Right cardiac atrium (tissue), 5 donors: ENCODE results near the gene TNFRSF1B. TPM values are rescaled to one million over a fixed set of nuclear protein-coding genes. Genes with fewer than 3 reads are reported as not detected.

Experiments used
- ATAC-seq, 2 donors: fragments of 200-7000 bp; cut with Tn5 transposase; one replicate each; pipeline versions ENCODE4 v1.8.0 to v1.9.1; 2020; ENCODE audit warnings: moderate library complexity in 2 of 2, mild to moderate bottlenecking in 1 of 2
- DNase-seq, 3 donors: peaks; one replicate each; pipeline ENCODE4 v3.0.0-alpha.2; 2020
- H3K27ac ChIP-seq: one replicate; pipeline ENCODE4 v1.5.1; 2013; ENCODE audit warnings: mild to moderate bottlenecking, low read length, control low read depth, moderate library complexity
- H3K27me3 ChIP-seq: one replicate; pipeline ENCODE4 v1.6.1; 2013; ENCODE audit not compliant: control insufficient read depth, insufficient read depth
- H3K4me1 ChIP-seq: one replicate; pipeline ENCODE4 v1.6.1; 2013; ENCODE audit warnings: low read length; ENCODE audit not compliant: control insufficient read depth, insufficient read depth
- H3K4me3 ChIP-seq: one replicate; pipeline ENCODE4 v1.5.1; 2013; ENCODE audit warnings: low read length, control low read depth
- H3K9me3 ChIP-seq: one replicate; pipeline ENCODE4 v1.6.1; 2013; ENCODE audit warnings: low read length; ENCODE audit not compliant: control insufficient read depth
- WGBS: extraction: QIAGEN DNeasy Blood & Tissue Kit; methylation state at CpG from one replicate; pipeline ENCODE4 v1.1.7; 2013; 5-methylcytosine and 5-hydroxymethylcytosine counted together
- intact Hi-C, 4 donors: fragments of 100-400 bp; cut with DNase I; formaldehyde crosslinking; loops; one replicate each; pipeline versions ENCODE4 v1.11.0 to v1.14.0; 2022 to 2023
- polyA plus RNA-seq: library from polyadenylated mRNA; stranded (reverse); fragments of 200-250 nt; gene quantifications from one replicate; pipeline ENCODE4 v1.2.3, GENCODE V29; 2013
- total RNA-seq, 4 donors: library from RNA; stranded (reverse); fragmentation: NEBNext Ultra II Directional; extraction: Animal tissue kit (Norgen Biotek cat#: 25700); gene quantifications; one replicate each; pipeline ENCODE4 v1.2.1, GENCODE V29; 2021
- donor health status: healthy with polysubstance abuse.
- donor health status: DM: no; HTN: yes; CAD: no.
- donor health status: DM: no; HTN: no; CAD: no.
- donor health status: DM: no; HTN: yes; CAD: no; lungs with severe emphysema.
- donor health status: DM: yes; HTN: yes; CAD: no.

The TNFRSF1B gene
- total and polyA plus RNA-seq, 5 donors: 11.6 to 25.4 (median 18.5) TPM

DNA sequence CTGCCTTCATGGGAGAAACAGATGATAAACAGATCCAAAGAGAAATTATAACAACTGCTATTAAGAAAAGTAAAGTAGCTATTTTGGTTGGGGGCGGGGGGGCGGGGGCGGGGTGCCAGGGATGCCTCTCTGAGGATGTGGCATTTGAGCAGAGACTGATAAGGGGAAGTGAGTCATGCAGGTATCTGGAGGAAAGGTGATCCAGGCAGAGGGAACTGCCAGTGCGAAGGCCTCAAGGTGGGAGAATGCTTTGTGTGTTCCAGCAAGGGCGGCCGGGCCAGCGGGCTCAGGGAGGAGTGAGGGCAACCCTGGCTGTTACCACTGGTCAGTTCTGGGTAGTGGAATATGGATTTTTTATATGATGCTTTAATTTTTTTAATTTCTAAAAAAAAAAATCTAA, 7.0 kb upstream of the TNFRSF1B start:
- 87% methylated on average over 7 of the region's 7 CpGs for WGBS
- intact Hi-C loops: no loop called here
- no peak overlapping the region for H3K27ac ChIP-seq
- H3K27me3 ChIP-seq: no peaks in the 10 kb centered on the region
- DNase-seq (peak in 2 of 3 donors; percentile 30 to 50), ATAC-seq (no peak)
- no peak overlapping the region for H3K4me3 ChIP-seq
- peaks cover 15% of the 10 kb centered on the region for H3K4me1 ChIP-seq
- no peaks in the 10 kb centered on the region for H3K9me3 ChIP-seq

DNA sequence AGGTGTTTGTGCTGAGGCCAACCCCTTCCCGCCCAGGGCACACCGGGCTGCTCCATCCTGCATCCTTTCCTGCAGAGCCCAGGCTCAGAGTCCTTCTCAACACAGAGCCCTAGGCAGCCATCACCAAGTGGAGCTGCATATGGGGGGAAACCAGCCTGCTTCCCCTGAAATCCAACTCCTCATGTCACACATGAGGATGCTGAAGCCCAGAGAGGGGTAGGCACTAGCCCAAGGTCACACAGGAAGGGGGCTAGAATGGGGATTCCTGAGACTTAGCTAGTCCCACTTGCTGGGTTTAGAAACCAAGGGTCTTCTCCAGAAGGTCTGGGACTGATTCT, 5.5 kb upstream of the TNFRSF1B start:
- H3K9me3 ChIP-seq: no peaks in the 10 kb centered on the region
- ATAC-seq (peak in 1 of 2 donors; percentile 3), DNase-seq (peak in 2 of 3 donors; percentile 37 to 45)
- no peaks in the 10 kb centered on the region for H3K27me3 ChIP-seq
- no peak overlapping the region for H3K4me3 ChIP-seq
- intact Hi-C loops: no loop called here
- 76% methylated on average over 2 of the region's 2 CpGs for WGBS
- H3K4me1 ChIP-seq: peaks cover 15% of the 10 kb centered on the region
- H3K27ac ChIP-seq: peak overlapping the region; percentile 50

DNA sequence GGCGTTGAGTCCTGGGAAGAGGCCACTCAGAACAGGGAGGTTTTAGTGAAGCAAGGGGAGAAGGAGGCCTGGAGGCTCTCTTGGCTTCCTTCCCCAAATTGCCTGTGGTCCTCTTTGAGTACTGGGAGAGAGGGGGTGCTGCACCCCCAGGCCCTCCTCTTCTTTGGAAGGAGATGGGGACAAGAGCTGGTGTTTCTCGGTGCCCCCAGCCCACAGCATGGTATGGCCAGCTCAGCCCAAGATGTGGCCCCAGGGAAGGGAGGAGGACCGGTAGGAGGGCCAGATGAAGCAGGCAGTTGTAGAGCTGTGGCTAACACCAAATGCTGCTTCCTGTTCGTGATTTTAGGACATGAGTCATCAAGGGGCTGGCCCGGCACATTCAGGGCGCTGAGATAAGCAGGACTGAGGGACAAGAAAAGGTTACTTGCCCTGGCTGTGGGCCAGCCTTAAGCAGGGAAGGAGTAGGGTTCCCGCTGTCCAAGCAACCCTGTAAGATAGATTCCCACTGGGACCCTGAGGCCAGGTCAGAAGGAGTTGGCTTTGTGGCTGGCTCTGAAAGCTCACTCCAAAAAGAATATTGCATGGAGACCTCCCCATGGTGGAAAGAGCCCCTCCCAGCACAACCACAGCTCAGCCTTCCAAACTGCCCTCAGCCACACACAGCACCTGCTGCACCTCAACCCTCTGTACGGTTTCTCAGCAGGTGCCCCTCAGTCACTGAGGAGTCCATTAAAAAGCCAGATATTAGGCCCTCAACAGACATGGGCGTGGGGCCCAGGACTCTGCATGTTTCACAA, 4.9 kb upstream of the TNFRSF1B start:
- Histone ChIP-seq H3K27ac (peak overlapping the region; percentile 63), H3K4me1 (peaks cover 15% of the 10 kb centered on the region), H3K27me3 (no peaks in the 10 kb centered on the region), H3K9me3 (no peaks in the 10 kb centered on the region), H3K4me3 (no peak overlapping the region)
- intact Hi-C loops: no loop called here
- ATAC-seq: peak; percentile 93 to 96
- 16% methylated on average over 9 of the region's 9 CpGs for WGBS
- DNase-seq: peak; percentile 96 to 98 (median 96)

DNA sequence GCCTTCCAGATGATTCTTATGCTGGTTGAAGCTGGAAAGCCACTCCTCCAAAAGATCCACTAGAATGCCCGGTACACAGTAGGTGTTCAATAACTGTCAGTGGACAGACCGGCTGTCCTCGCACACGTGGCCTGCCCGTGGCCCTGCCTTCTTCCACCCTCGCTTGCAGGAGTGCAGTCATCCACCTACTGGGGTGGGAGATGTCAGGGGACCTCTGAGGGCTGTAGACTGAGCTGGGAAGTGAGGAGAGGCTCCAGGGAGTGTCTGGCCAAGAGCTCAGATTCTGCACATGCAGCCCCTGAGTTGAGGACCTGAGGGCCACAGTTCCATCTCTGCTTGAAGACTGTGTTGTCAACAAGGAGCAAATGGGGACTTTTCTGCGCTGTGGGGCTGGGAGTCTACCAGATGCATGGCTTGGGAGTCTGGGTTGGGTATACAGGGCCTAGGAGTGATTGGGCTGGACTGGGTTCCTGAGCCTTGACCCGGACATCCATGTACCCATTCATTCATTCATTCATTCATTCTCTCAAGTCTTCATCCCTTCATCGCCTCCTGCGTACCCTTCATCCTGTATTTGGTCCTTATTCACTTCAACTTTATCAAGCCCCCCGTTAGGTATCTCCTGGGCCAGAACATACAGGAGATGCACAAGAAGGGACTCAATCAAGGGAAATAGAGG, 4.2 kb upstream of the TNFRSF1B start:
- peaks cover 15% of the 10 kb centered on the region for H3K4me1 ChIP-seq
- no peak overlapping the region for H3K4me3 ChIP-seq
- H3K27ac ChIP-seq: peak overlapping the region; percentile 63
- peak in 1 of 3 donors; percentile 6 for DNase-seq
- no peaks in the 10 kb centered on the region for H3K9me3 ChIP-seq
- no peak for ATAC-seq
- intact Hi-C loops: no loop called here
- H3K27me3 ChIP-seq: no peaks in the 10 kb centered on the region
- WGBS: 87% methylated on average over 11 of the region's 11 CpGs

DNA sequence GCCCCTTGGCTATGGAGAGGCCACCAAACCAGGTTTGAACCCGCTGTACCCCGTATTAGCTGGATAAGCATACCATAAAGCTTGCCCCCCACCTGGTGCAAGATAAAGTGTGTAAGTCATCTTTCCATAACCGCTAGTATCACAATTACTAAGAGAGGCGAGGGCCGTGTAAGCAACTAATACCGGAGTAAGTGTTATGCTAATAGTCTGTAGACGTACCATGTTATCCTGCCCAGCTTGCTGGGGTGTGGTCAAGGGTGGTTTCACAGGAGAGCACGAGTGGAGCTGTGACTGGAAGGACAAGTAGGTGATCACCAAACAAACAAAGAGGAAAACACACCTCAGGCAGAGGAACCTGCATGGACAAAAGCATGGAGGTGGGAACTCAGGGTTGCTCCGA, 3.6 kb upstream of the TNFRSF1B start:
- peaks cover 15% of the 10 kb centered on the region for H3K4me1 ChIP-seq
- no peak overlapping the region for H3K4me3 ChIP-seq
- intact Hi-C loops: no loop called here
- peak in 1 of 3 donors; percentile 40 for DNase-seq
- no peak overlapping the region for H3K27ac ChIP-seq
- H3K27me3 ChIP-seq: no peaks in the 10 kb centered on the region
- H3K9me3 ChIP-seq: no peaks in the 10 kb centered on the region
- WGBS: 93% methylated on average over 9 of the region's 9 CpGs
- ATAC-seq: no peak

DNA sequence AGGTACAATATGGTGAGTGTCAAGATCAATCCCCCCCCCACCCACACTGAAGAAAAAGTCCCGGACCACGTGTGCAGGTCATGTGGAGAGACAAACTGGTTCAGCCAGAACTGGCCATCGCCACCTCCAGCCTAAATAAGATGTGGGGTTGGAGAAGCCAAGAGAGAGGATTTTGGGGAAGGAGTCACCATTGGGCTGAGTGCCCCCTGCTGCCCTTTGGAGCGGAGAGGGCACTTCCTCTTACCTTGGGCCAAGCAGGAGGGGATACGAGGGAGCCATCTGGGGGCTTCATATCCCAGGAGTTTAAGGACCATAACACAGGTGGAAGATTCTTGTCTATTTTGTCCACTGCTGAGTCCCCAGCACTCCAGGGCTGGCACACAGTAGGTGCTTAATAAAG, 2.6 kb upstream of the TNFRSF1B start:
- Histone ChIP-seq H3K9me3 (no peaks in the 10 kb centered on the region), H3K4me1 (peaks cover 15% of the 10 kb centered on the region), H3K4me3 (no peak overlapping the region), H3K27ac (no peak overlapping the region), H3K27me3 (no peaks in the 10 kb centered on the region)
- DNase-seq: peak in 1 of 3 donors; percentile 39
- ATAC-seq: no peak
- WGBS: 87% methylated on average over 5 of the region's 5 CpGs
- intact Hi-C loops: no loop called here

DNA sequence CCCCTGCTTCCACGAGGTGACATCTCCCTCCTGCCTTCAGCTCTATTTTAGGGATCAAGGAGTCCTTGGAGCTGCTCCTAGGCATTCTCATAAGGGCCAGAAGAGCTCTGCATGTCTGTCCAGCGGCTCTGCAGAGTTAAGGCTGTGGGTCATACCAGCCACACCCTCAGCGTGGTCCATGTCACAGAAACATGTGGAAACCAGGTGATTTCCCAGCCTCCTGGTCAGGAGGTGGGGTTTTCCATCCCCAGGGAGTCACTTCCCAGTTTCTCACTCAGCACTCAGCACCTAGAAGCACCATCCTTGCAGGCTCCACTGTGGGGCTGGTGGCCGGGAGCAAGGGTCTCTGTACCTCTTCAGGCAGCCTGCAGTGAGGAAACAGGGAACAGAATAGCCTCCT, 1.4 kb upstream of the TNFRSF1B start:
- no peak overlapping the region for H3K27ac ChIP-seq
- no peaks in the 10 kb centered on the region for H3K27me3 ChIP-seq
- DNase-seq: peak in 1 of 3 donors; percentile 27
- no peak overlapping the region for H3K4me3 ChIP-seq
- intact Hi-C loops: no loop called here
- peaks cover 15% of the 10 kb centered on the region for H3K4me1 ChIP-seq
- 89% methylated on average over 4 of the region's 4 CpGs for WGBS
- no peak for ATAC-seq
- H3K9me3 ChIP-seq: no peaks in the 10 kb centered on the region

DNA sequence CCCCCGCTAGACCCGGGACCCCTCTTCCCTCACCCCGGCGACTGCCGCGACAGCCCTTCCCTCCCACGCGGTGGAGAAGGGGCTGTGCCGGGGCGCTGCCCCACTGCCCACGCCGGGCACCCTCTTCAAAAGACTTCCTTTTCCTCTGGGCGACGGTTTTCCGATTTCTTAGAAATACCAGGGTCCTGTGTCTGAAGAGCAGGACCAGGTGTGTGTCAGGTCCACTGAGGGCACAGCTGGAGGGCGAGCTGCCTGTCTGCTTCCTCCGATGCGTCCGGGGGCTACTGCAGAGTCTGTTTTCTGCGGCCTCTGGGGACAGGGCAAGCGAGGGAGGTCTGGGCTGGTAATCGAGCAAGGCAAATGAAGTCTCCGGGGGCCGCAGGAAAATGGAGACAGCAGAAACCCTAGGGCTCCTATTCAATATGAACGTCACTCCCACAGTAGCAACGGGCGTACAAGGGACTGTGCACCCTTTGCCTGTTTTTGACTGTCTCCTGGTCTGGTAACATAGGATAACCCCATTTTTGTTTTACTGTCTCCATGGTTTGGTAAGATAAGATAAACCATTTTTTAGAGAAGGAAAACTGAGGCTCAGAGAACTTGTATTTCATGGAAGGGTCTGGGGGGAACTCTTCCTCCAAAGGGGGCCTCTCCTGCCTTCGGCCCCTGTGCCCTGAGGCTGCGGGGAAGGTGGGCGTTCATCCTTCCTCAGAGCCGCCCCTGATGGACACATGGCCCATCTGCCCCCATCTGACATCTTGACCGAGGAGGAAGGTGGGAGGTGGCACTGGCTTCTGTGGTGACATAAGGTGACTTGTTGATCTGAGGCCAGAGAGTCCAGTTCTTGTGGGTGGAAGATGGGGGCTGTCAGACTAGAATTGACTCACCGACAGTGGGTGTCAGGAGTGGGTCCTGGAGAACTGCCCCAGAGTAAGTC, 970 bp downstream of the TNFRSF1B start:
- WGBS: 21% methylated on average over 33 of the region's 33 CpGs
- ATAC-seq: peak; percentile 6 to 10

DNA sequence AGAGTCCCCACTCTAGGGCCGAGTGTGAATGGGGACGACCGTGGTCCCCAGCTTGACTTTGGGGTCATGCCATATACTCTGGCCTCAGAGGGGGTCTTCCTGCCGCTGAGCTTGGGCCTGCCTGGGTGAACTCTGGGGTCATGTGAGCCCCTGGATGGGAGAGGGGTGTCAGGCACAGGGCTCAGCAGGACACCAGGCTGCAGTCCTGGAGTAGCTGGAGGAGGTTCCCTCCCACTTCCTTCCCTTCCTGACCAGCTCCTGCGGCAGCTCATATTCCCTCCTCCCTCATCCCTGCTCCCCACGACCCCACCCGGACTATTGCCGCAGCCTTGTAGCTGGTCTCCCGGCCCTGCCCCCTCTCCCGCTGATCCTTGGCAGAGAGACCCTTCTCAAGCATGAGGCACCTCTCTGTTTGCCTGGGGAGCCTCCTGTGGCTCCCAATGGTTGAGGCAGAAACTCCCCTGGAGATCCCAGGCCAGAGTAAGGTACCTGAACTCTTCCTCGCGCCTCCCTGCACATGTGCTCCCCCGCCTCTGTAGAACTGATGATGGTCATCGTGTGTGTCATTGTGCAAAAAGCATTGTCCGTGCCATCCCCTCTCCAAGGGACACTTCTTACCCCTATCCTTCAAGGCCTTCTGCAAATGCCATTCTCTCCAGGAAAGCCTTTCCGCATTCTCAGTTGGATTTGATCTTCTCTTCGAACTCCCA, 1.8 kb downstream of the TNFRSF1B start:
- intact Hi-C loops: no loop called here
- no peaks in the 10 kb centered on the region for H3K27me3 ChIP-seq
- WGBS: 48% methylated on average over 17 of the region's 17 CpGs
- H3K27ac ChIP-seq: peak overlapping the region; percentile 68
- H3K4me1 ChIP-seq: peaks cover 5% of the 10 kb centered on the region
- DNase-seq (peak in 1 of 3 donors; percentile 78), ATAC-seq (peak; percentile 61 to 76)
- peak overlapping the region; percentile 72 for H3K4me3 ChIP-seq
- H3K9me3 ChIP-seq: no peaks in the 10 kb centered on the region

More for the DNA sequence above, 970 bp downstream of the TNFRSF1B start:
- H3K27ac ChIP-seq: peak overlapping the region; percentile 68
- H3K4me1 ChIP-seq: peaks cover 5% of the 10 kb centered on the region
- intact Hi-C loops: no loop called here
- H3K4me3 ChIP-seq: peak overlapping the region; percentile 72
- H3K9me3 ChIP-seq: no peaks in the 10 kb centered on the region
- no peaks in the 10 kb centered on the region for H3K27me3 ChIP-seq
- DNase-seq: peak in 1 of 3 donors; percentile 64

DNA sequence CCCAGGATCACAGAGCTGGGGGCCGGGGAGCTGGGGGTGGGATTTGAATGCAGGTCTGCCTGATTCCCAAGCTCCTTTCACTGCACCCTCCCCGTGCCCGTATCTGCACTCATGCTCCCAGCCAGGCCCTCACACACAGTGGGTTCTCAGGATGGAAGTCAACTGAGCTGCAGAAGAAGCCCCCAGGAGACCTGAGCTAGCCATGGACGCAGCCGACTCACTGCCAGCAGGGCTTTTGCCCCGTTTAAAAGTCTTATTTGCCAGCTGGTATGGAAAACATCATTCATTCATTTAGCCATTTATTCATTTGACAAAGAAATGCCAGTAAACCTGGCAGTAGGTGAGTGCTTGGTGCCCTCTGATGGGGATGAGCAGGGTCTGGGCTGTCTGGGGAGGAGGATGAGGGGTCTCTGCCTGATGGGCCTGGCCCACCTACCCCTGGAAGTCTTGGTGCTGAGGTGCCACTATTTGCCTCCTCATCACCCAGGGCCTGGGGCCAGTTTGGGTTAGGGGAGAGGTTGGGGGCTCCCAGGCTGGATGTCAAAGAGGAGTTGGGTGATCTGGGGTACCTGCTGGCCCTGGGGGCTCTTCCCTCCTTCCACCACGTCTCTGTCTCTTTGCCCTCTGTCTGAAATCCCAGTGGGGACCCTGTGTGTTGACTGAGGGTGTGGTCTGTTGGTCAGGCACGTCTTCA, 2.8 kb downstream of the TNFRSF1B start:
- ATAC-seq (no peak), DNase-seq (peak in 1 of 3 donors; percentile 33)
- H3K4me1 ChIP-seq: peaks cover 8% of the 10 kb centered on the region
- WGBS: 70% methylated on average over 8 of the region's 8 CpGs
- no peak overlapping the region for H3K27ac ChIP-seq
- H3K4me3 ChIP-seq: peak overlapping the region; percentile 72
- intact Hi-C loops: no loop called here
- no peaks in the 10 kb centered on the region for H3K27me3 ChIP-seq
- no peaks in the 10 kb centered on the region for H3K9me3 ChIP-seq
